Left cardiac atrium (tissue), 4 donors: ENCODE measurements around the gene C19orf53. TPM values are rescaled to one million over a fixed set of nuclear protein-coding genes. Genes with fewer than 3 reads are reported as not detected.
"Not testable (repeated sequence)": the region's sequence is repeated elsewhere in the genome, so short reads cannot be mapped to it uniquely, and the experiment has no call there.

Experiments
- ATAC-seq, 2 donors: fragments of 200-7000 bp; cut with Tn5 transposase; one replicate each; pipeline ENCODE4 v1.9.1; 2020; ENCODE audit warnings: mild to moderate bottlenecking in 2 of 2, moderate library complexity in 2 of 2
- DNase-seq: peaks from one replicate; pipeline ENCODE4 v3.0.0-alpha.2; 2020
- intact Hi-C, 2 donors: fragments of 100-400 bp; cut with DNase I; formaldehyde crosslinking; loops; one replicate each; pipeline versions ENCODE4 v1.14.1 to v1.15.1; 2022 to 2023
- total RNA-seq, 2 donors: library from RNA; stranded (reverse); fragmentation: NEBNext Ultra II Directional; extraction: Animal tissue kit (Norgen Biotek cat#: 25700); gene quantifications; one replicate each; pipeline ENCODE4 v1.2.1, GENCODE V29; 2021
- donor health status: DM: no; HTN: yes; CAD: no.
- donor health status: DM: no; HTN: yes; CAD: no; lungs with severe emphysema.
- donor health status: DM: yes; HTN: yes; CAD: no.
- donor health status: Dilated cardiomyopathy.

Gene C19orf53
- total RNA-seq, 2 donors from 2014 or later = 82.6 to 83.2 TPM

DNA sequence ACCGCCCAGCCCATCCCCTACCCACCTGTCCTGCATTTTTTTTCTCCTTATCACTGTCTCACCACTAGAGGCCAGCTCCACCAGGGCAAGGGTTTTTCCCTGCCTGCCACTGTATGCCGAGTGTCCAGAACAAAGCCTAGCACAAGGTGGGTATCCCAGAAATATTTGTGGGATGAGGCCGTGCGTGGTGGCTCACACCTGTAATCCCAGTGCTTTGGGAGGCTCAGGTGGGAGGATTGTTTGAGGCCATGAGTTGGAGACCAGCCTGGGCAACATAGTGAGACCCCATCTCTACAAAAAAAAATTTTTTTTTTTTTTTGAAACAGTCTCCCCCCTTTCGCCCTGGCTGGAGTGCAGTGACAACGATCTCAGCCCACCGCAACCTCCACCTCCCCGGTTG is 12.8 kb upstream of the C19orf53 start:
- no peak for DNase-seq
- intact Hi-C loops = no loop called here
- no peak for ATAC-seq

DNA sequence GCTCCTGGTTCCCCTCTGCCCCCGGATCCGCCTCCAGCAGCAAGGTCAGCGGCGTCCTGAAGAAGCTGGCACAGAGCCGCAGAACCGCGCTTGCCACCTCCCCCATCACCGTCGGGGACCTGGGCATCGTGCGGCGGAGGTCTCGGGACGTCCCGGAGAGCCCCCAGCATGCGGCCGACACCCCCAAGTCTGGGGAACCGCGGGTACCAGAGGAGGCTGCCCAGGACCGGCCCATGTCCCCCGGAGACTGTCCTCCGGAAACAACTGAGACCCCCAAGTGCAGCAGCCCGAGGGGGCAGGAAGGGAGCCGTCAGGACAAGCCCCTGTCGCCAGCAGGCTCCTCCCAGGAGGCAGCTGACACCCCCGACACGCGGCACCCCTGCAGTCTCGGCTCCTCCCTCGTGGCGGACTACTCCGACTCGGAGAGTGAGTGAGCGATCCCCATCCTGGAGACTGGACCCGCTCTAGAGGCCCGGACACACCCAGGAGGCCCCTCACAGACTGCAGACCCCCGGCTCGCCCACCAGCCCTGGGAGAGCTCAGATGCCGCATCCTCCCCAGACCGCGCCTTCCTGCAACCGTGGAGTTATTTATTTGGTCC is 11.5 kb upstream of the C19orf53 start:
- ATAC-seq (no peak), DNase-seq (no peak)
- intact Hi-C loops = no loop called here

DNA sequence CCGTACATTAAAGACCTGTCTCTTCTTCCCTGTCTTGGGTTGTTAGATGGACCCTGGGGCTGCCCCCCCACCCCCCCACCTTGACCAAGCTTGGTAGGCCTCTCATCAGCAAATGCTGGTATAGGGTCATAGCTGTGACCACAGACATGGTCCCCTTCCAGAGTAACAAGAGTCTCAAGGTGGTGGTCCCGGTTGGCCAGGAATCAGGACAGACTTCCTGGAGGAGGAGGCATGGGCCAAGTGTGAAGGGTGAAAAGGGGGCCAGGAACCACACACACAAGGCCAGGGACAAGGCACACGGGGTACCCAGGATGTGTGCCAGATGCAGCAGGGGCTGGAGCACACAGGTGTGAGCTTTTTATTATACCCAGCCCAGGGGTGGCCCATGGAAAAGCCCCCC is 11.0 kb upstream of the C19orf53 start:
- intact Hi-C loops = no loop called here
- no peak for ATAC-seq
- DNase-seq = no peak

DNA sequence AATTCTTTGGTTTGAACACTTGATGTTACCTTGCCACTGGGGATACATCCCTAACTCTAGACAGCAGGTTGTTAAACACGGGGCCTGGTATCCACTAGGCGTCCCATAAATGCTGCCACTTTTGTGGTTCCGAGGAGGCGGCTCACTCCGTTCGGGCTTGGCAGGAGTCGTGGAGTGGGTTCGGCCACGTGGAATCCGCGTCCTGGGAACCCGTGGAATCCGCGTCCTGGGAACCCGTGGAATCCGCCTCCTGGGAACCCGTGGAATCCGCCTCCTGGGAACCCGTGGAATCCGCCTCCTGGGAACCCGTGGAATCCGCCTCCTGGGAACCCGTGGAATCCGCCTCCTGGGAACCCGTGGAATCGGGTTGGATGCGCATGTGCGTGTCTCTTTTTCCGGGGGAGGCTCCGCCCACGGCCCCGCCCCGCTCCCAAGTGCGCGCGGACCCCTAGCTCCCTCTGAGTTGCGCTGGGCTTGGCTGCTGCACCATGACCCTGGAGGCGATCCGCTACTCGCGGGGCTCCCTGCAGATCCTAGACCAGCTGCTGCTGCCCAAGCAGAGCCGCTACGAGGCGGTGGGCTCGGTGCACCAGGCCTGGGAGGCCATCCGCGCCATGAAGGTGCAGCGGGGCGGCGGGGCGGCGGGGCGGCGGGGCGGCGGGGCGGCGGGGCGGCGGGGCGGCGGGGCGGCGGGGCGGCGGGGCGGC is 10.0 kb upstream of the C19orf53 start, which contains the start of gene MRI1:
Gene MRI1 (plus strand): TSS at position 422 of the 707 bp plus-strand sequence. CDS start 67 bp downstream, at position 489.
- DNase-seq (peak; percentile 89), ATAC-seq (peak; percentile 88 to 91)
- intact Hi-C loops = no loop called here

DNA sequence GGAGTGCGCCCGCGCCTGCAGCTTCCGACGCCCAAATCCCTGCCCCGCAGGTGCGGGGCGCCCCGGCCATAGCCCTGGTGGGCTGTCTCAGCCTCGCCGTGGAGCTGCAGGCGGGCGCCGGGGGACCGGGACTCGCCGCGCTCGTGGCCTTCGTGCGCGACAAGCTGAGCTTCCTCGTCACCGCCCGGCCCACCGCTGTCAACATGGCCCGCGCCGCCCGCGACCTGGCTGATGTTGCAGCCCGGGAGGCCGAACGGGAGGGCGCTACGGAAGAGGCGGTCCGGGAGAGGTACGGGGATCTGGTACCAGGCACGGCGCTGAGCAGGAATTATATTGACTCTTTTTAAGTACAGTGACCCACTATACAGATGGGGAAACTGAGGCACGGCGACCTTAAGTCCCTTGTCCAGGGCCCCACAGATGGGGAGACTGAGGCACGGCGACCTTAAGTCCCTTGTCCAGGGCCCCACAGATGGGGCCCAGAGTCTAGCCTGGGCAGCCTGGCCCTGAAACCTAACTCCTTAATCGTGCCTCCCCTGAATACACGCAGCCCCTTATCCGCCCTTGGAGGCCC is 9.3 kb upstream of the C19orf53 start:
- peak; percentile 29 to 51 for ATAC-seq
- intact Hi-C loops = no loop called here
- DNase-seq = no peak

DNA sequence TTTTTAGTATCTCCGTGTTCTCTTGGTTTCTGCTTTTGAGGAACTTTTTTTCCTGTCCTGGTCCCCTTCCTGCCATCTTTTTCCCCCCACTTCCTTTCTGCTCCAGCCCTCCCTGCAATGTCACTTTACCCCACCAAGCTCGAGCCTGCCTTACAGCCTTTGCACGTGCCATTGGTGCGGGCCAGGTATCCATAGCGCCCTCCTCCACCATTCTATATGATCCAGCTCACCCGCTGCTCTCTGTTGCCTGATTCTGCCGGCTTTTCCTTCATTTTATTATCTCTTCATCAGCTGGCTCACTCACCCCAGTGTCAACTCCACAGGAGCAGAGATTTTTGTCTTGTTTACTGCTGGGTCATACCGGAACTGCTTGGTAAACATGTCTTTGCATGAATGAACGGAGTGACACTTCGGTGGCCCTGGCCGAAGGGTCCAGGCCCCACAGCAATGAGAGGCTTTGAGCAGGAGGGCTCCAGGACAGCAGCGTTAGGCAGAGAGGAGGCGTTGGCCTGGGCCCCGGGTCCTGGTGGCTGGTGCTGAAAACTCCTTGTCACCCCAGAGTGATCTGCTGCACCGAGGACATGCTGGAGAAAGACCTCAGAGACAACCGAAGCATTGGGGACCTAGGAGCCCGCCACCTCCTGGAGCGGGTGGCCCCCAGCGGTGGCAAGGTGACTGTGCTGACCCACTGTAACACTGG is 8.7 kb upstream of the C19orf53 start:
- ATAC-seq (no peak), DNase-seq (no peak)
- intact Hi-C loops = no loop called here

DNA sequence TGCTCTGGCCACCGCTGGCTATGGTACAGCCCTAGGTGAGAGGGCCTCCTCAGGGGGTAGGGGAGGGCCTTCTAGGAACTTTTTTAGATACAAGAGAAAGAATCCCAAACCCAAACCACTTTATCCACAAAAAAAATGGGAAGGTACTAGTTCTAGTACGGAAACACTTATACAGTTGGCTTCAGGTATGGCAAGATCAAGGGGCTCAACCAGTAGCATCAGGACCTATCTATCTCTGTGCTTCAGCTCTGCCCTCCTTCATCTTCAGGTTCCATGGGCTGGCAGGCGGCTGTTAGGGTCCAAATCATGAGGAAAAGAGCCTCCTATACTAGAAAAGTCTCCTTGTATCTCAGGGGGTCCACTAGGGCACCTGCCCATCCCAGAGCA is 8.2 kb upstream of the C19orf53 start:
- DNase-seq (no peak), ATAC-seq (no peak)
- intact Hi-C loops = no loop called here

DNA sequence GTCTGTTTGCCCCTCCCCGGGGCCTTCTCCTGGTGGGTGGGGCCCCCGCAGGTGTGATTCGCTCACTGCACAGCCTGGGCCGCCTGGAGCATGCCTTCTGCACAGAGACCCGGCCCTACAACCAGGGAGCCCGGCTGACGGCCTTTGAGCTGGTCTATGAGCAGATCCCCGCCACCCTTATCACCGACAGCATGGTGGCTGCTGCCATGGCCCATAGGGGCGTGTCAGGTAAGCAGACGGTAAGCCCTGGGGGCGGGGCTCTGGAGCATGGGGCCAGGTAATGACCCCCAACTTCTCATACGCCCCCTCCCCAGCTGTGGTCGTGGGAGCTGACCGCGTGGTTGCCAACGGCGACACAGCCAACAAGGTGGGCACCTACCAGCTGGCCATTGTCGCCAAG is 5.7 kb upstream of the C19orf53 start:
- intact Hi-C loops = no loop called here

DNA sequence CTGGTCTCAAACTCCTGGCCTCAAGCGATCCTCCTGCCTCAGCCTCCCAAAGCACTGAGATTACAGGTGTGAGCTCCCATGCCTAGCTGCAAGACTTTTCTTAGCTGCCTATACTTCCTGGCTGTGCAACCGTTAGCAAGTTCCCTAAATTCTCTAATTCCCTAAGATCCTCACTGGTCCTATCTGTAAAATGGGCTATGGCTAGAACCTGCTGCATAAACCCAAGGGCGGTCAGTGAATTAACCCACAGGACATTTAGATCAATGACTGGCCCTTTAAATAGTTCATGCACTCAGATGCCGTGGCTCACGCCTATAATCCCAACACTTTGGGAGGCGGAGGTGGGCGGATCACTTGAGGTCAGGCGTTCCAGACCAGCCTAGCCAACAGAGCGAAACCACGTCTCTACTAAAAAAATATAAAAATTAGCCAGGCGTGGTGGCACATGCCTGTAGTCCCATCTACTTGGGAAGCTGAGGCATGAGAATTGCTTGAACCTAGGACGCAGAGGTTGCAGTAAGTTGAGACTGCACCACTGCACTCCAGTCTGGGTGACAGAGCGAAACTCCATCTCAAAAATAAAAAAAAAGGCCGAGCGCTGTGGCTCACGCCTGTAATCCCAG is 4.1 kb upstream of the C19orf53 start:
- intact Hi-C loops = no loop called here
- ATAC-seq = no peak
- no peak for DNase-seq

More for the DNA sequence above, 5.7 kb upstream of the C19orf53 start:
- ATAC-seq (no peak), DNase-seq (no peak)

DNA sequence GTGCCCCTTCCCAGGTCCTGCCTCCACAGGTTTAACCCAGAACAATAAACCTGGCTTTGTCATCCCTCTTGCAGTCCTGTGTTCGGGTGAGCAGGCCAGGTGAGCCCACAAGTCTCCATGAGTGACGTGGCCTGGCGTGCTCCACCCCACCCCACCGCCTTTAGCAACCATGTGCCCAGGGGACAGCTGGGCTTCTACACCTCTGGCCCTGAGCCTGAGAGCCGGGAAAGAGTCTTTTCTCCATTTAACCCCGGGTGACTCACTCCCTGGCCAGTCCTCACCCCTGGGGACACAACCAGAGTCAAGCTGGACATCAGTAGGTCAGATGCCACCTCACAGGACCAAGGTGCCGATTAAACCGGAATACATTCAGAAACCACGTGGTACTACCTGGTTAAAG is 4.1 kb downstream of the C19orf53 start:
- intact Hi-C loops = no loop called here
- no peak for ATAC-seq
- no peak for DNase-seq

DNA sequence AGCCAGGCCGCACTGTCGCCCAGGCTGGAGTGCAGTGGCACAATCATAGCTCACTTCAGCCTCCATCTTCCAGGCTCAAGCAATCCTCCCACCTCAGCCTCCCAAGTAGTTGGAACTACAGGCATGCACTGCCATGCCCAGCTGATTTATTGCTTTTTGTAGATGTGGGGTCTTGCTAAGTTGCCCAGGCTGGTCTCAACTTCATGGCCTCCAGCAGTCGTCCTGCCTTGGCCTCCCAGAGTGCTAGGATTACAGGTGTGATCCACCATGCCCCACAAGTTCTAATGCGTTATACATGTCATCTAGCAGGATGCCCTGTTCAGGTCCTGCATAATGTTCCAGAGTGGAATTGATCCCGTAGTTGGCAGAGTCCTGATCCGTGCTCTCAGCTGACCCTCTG is 4.6 kb downstream of the C19orf53 start:
- no peak for ATAC-seq
- no peak for DNase-seq
- intact Hi-C loops = no loop called here

DNA sequence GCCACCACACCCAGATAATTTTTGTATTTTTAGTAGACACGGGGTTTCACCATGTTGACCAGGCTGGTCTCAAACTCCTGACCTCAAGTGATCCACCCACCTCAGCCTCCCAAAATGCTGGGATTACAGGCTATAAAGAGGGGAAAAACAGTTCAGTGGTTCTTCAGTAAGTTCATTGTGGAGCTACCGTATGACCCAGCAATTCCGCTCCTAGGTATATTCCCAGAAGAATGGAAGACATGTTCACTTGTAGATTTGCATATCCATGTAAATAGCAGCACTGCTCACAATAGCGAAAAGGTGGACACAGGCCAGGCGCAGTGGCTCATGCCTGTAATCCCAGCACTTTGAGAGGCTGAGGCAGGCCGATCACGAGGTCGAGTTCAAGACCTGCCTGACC is 5.5 kb downstream of the C19orf53 start:
- DNase-seq, intact Hi-C loops, ATAC-seq: not testable (repeated sequence)

DNA sequence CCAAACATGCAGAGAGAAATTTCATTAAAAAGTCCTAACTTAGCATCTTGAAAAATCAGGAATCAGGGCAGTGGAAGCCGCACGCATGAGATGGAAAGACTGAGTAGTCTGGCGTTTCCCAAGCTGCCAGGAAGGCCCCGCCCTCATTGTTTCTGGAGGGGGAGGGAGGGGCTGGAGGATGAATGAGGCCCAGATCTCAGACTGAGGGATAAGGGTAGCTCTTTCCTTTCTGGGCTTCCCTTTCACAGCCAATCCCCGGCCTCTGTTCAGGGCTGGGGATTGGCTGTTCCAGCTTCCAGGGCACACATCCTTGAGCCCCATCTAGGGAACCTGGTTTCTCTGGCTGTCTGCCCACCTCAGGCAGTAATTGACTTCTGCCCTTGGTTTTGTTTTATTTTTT is 7.3 kb downstream of the C19orf53 start:
- peak; percentile 84 for DNase-seq
- peak; percentile 78 to 89 for ATAC-seq
- intact Hi-C loops = no loop called here

DNA sequence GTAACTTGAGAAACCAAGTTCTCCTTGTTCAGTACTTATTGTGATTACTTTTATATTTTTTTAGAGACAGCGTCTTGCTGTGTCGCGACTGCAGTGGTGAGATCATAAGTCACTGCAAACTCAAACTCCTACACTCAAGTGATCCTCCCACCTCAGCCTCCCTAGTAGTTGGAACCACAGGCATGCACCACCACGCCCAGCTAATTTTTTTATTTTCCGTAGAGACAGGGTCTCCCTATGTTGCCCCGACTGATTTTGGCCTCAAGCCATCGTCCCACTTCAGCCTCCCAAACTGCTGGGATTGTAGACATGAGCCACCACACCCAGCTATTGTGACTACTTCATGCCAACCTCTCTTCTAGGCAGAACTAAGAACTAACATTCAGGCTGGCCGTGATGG is 8.3 kb downstream of the C19orf53 start:
- ATAC-seq = no peak
- intact Hi-C loops = no loop called here
- no peak for DNase-seq

DNA sequence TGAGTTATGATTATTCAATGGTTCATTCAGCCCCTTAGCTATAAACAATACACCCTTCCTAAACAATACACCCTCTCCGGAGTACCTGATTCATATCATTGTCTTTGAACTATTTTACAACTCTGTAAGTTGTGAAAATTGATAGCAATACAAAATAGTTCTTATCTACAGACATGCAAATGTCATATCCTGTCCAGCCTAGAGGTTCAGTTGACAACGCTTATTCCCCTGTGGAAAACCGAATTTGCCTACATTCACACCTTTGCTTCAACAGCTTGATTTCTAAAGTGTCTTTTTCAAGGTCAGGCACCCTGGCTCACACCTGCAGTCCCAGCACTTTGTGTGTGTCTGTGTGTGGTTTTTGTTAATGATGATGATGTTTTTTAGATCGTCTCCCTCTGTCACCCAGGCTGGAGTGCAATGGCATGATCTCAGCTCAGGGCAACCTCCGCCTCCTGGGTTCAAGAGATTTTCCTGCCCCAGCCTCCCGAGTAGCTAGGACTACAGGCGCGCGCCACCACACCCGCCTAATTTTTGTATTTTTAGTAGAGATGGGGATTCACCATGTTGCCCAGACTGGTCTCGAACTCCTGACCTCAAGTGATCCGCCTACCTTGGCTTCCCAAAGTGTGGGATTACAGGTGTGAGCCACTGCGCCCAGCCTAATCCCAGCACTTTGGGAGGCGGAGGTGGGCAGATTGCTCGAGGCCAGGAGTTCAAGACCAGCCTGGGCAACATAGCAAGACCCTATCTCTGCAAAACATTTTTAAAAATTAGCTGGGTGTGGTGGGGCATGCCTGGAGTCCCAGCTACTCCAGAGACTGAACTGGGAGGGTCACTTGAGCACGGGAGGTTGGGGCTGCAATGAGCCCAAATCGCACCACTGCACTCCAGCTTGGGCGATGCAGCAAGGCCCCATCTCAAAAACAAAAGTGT is 9.6 kb downstream of the C19orf53 start:
- ATAC-seq (no peak), DNase-seq (no peak)
- intact Hi-C loops = loop anchor here in 1 of 2 donors (2.0 kb wide), 1 partner anchor 79 kb away; no protein-coding TSS in a partner anchor

DNA sequence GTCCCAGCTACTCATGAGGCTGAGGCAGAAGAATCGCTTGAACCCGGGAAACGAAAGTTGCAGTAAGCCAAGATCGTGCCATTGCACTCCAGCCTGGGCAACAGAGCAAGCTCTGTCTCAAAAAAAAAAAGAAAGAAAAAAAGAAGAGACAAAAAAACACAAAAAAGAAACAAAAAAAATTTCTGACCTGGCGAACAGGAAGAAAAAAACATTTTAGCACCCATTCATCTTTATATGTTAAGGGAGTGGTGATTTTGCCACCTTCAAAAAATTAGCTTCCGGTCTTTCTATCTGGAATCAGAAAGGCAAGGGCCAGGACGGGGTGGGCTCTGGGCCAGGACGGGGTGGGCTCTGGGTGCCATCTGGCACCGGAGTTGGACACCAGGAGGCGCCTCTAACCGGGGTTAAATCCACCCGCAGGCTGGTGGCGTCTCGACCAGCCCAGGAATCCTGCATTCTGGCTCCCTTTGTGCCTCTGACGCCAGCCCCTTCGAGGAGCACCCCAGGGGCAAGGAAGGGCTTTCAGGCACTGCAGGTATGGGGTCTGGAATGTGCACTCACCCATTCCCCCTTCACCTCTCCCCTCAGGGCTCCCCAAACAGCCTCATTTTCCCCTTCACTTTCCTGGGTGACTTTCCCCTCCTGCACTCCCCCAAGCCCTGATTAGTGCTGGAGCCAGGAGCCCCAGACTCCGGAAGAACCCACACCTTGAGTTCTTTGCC is 10.6 kb downstream of the C19orf53 start:
- ATAC-seq (peak; percentile 61 to 78), DNase-seq (peak; percentile 83)
- intact Hi-C loops = loop anchor here (2.0 to 5.0 kb wide), 2 partner anchors 77 to 78 kb away; no protein-coding TSS in a partner anchor

DNA sequence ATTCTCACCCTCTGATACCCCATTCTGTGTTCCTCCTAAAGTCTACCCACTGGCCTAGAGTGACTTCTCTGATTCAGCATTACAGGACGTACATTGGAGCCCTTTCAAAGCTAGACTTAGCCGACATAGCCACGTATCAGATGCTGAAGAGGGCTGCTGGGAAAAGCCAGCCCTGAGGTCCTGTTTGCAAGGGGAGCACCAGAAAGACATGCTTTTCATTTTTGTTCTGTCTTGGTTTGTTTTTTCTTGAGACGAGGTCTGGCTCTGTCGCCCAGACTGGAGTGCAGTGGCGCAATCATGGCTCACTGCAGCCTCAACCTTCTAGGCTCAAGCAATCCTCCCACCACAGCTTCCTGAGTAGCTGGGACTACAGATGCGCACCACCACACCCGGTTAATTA is 14.7 kb downstream of the C19orf53 start:
- peak; percentile 48 for DNase-seq
- intact Hi-C loops = loop anchor here in 1 of 2 donors (5.0 kb wide), 1 partner anchor 73 kb away; no protein-coding TSS in a partner anchor
- ATAC-seq = peak; percentile 5 to 6

DNA sequence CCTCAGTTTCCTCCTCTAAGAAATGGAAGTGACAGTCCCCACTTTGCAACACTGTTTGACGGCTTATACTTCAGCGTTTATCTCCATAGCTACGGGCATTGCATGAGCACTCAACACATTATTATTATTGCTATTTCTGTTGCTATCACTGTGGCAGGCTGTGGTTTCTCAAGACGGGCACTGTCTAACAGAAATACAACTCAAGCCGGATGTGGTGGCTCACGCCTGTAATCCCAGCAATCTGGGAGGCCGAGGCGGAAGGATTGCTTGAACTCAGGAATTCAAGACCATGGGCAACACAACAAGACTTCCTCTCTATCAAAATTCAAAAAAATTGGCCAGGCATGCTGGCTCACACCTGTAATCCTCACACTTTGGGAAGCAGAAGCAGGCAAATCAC is 16.1 kb downstream of the C19orf53 start:
- DNase-seq (no peak), ATAC-seq (no peak)
- intact Hi-C loops = no loop called here
